ENCODE measurements around the gene TBC1D2.
A peak's percentile ranks its signal among the peaks of the same experiment; 100 is the strongest.

The TBC1D2 gene

GRCh38 chr9:98218562-98219363, 36.7 kb downstream of the TBC1D2 start:
- no peak for DNase-seq (ENCODE audit: low read depth in 3 of 3, low spot score in 1 of 3)

DNA sequence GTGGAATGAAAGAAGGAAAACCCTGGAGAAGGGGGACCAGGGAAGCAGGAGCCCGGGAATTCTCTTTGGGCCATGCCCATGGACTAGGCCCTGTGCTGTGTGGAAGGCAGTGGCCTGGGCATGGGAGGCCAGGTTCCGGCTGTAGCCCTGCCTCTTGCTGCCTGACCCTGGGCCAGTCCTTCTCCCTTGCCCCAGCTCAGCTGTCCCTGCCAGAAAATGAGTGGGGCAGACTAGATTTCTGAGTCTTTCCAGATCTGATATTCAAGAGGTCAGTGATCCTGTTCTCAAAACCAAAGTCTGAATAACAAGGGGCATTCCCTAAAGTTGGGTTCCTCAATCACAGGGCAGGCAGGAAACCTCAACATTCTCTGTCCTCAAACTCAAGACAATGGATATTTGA, 38.2 kb downstream of the TBC1D2 start:
- no peak for DNase-seq (ENCODE audit: low read depth in 3 of 3, low spot score in 1 of 3)

DNA sequence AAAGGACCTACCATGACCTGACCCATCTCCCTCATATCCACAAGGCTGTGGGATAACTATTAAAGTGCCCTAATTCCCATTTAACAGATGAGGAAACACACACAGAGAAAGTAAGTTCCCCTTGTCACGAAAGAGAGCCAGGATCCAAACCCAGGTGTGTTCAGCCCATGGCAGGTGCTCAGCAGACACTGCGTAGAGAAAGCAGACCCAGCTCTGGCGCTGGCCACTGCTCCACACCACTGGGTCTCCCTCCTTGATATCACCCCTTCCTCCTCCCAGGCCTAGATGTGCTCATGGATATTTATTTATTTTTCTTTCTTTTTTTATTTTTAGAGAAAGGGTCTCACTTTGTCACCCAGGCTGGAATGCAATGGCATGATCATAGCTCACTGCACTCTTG, 39.1 kb downstream of the TBC1D2 start:
- DNase-seq (ENCODE audit: low read depth in 3 of 3, low spot score in 1 of 3), result no peak

GRCh38 chr9:98215821-98216220, 39.6 kb downstream of the TBC1D2 start:
- DNase-seq (ENCODE audit: low read depth in 3 of 3, low spot score in 1 of 3), result no peak

DNA sequence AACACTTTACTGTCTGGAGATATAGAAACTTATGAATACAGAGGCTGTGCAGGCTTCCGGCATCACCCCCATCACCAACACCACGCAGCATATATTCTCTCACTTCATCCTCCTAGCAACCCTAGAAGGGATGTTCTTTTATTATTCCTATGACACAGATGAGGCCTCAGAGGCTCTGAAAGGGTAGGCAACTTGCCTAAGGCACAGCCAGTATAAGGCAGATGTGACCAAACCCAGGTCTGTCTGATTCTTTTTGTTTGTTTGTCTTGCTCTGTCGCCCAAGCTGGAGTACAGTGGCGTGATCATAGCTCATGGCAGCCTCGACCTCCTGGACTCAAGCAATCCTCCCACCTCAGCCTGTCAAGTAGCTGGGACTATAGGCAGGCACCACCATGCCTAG, 40.2 kb downstream of the TBC1D2 start:
- DNase-seq (ENCODE audit: low read depth in 3 of 3, low spot score in 1 of 3), result no peak

DNA sequence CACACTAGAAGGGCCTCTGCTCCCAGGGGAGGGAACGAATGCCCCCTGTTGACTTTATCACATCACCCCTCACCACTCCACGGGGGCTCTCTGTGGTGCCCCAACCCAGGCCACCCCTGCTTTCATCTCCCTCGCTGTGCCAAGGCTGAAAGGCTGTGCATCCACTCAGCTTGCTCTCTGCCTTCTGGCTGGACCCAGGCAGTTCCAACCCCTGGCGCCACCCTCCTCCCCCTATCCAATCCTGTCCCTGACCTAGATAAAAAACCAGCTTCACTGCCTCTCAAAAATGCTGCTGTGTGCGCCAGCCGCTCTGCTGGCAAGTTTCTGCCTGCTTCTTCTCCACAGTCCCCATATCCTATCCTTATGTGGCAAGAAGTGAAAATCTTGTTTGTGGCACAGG, 40.6 kb downstream of the TBC1D2 start:
- no peak for DNase-seq (ENCODE audit: low read depth in 3 of 3, low spot score in 1 of 3)

GRCh38 chr9:98211260-98211659, 44.2 kb downstream of the TBC1D2 start:
- DNase-seq (ENCODE audit: low read depth in 3 of 3, low spot score in 1 of 3), result no peak

GRCh38 chr9:98210435-98210834, 45.0 kb downstream of the TBC1D2 start:
- no peak for DNase-seq (ENCODE audit: low read depth in 3 of 3, low spot score in 1 of 3)

- DNase-seq (ENCODE audit: low read depth in 3 of 3, low spot score in 1 of 3), result no peak
Measured at GRCh38 chr9:98209530-98209929, 45.9 kb downstream of the TBC1D2 start.

GRCh38 chr9:98208635-98209034, 46.8 kb downstream of the TBC1D2 start:
- no peak for DNase-seq (ENCODE audit: low read depth in 3 of 3, low spot score in 1 of 3)

DNA sequence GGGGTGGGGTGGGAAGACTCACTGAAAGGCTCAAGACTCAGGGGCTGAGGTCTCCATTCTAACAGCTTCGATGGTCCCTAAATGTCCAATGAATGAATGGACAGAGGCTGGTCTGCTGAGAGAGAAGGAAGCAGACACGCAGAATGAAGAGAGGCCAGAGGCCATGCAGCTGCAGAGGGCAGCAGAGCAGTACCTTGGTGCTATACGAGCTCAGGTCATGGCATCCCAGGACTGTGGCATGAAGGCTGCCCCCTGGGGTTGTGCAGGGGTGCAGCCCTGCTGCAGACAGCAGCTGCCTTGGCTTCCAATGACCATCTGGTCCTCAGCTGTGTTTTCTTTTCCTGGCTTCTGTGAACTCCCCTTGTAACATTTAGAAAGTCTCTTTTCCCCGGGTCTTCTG, 47.8 kb downstream of the TBC1D2 start:
- DNase-seq (ENCODE audit: low read depth in 3 of 3, low spot score in 1 of 3), result no peak

DNA sequence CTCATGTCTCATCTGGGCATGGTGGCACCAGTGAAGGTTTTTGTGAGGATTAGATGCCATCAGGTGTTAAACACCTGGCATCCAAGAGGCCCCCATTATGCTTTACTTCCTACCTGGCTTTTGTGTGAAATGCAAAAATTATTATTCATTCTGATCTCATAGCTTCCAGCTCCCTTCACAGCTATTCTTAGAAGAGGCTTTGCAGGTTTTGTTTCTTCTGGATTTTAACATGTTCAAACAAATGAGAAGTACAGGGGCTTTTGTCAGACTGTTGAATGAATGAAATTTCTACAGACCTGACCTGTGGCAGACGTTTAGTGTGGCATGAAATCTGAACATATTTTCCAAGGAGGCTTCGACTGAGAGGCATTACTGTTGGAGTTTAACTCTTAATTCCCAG, 48.7 kb downstream of the TBC1D2 start:
- no peak for DNase-seq (ENCODE audit: low read depth in 3 of 3, low spot score in 1 of 3)

- no peak for DNase-seq (ENCODE audit: low read depth in 3 of 3, low spot score in 1 of 3)
Measured at GRCh38 chr9:98204692-98205091, 50.8 kb downstream of the TBC1D2 start.

- DNase-seq (ENCODE audit: low read depth in 3 of 3, low spot score in 1 of 3), result no peak
Measured at GRCh38 chr9:98203153-98203552, 52.3 kb downstream of the TBC1D2 start.

GRCh38 chr9:98202252-98202651, 53.2 kb downstream of the TBC1D2 start:
- no peak for DNase-seq (ENCODE audit: low read depth in 3 of 3, low spot score in 1 of 3)

GRCh38 chr9:98201749-98202148, 53.7 kb downstream of the TBC1D2 start:
- DNase-seq (ENCODE audit: low read depth in 3 of 3, low spot score in 1 of 3), result no peak

GRCh38 chr9:98201102-98201501, 54.3 kb downstream of the TBC1D2 start:
- DNase-seq (ENCODE audit: low read depth in 3 of 3, low spot score in 1 of 3), result no peak

- no peak for DNase-seq (ENCODE audit: low read depth in 3 of 3, low spot score in 1 of 3)
Measured at GRCh38 chr9:98199388-98200033, 55.9 kb downstream of the TBC1D2 start.

GRCh38 chr9:98195671-98196070, 59.8 kb downstream of the TBC1D2 start:
- DNase-seq (ENCODE audit: low read depth in 3 of 3, low spot score in 1 of 3), result no peak

DNA sequence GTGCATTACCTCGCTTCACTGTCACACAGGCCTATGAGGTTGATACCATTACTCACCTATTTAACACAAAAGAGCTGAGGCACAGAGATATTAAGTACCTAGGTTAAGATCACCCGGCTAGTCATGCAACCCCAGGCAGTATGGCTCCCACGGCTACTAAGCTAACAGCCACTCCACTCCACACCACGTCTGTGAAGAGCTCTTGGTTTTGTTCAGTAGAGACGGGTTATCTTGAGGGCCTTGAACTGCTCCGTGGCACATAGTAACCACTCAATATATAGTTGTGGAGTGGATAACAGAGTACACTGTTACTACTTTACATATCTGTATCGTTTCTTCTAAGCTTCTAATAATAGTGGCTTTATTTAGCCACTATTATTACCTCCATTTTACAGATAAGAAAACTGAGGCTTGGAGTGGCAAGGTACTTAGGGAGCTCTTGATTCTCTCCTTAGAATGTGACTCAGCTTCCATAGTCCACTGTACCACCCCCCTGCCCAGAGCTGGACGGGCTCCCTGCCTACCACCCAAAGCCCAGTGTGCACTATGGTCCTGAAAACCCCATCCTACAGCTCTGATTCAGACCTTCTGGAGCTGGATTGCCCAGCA, 62.0 kb downstream of the TBC1D2 start:
- DNase-seq (ENCODE audit: low read depth in 3 of 3, low spot score in 1 of 3), result no peak

- DNase-seq (ENCODE audit: low read depth in 3 of 3, low spot score in 1 of 3), result peak; percentile 27 to 65 (median 44)
Measured at GRCh38 chr9:98192503-98193335, 62.7 kb downstream of the TBC1D2 start, which contains the start of gene CORO2A. Gene CORO2A (minus strand): TSS chr9:98192637. CDS start chr9:98157660, 34,977 bp downstream.

Data from stimulated activated CD4-positive, alpha-beta T cell treated with anti-CD3 and anti-CD28 coated beads, TNF-alpha, amount 100 ng/mL, for 1 hour (primary cell).